ENCODE measurements around the gene NLE1.
"Not testable (repeated sequence)": the region's sequence is repeated elsewhere in the genome, so short reads cannot be mapped to it uniquely, and the experiment has no call there.

The NLE1 gene

DNA sequence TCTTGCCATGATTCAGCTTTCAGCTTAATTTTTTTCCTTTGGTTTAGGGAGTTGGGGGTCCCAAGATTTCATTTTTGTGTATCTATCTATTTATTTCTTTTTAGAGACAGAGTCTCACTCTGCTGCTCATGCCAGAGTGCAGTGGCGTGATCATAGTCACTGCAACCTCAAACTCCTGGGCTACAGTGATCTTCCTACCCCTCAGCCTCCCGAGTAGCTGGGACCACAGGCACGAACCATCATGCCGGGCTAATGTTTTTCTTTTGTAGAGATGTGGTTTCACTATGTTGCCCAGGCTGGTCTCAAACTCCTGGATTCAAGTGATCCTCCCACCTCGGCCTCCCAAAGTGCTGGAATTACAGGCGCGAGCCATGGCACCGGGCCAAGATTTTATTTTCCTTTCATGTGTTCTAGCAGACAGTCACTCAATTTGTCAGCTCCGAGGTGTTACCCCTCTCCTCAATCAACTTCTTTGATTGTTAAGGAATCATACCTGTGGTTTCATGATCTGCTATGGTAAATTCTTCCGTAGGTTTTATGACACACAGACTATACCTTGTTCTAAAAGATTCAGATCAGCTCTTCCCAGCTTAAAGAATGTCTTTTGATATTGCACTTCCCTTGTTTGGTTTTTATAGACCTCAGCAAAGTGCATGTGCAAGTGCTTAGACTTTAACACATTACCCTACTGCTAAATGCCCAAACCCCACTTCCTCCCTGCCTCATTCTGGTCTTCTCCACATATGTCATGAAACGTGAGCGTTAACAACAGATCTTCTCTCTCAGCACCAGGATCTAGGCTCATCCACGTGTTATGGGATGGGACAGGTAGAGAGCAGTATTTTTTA, 18.5 kb upstream of the NLE1 start:
- Mint-ChIP-seq H3K27ac (no peak overlapping the region), H3K9me3 (no peaks in the 10 kb centered on the region), H3K36me3 (ENCODE audit: low read depth) (no peaks in the 10 kb centered on the region)

DNA sequence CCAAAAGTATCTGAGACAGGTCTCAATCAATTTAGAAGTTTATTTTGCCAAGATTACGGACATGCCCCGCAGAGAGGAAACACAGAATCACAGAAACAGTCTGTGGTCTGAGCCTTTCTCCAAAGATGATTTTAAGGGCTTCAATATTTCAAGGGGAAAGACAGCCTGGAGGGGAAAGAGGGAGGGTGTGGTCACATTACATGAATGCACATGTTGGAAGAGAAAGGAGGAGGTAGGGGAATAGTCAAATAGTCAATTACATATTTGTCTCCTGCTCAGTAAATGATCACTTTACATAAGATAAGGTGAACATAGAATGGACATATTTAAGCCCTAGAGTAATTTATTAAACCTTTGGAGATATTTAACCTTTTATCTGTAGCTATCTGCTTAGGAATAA, 17.8 kb upstream of the NLE1 start:
- Mint-ChIP-seq H3K4me1 (no peaks in the 10 kb centered on the region), H3K27ac (no peak overlapping the region), H3K9me3 (no peaks in the 10 kb centered on the region), H3K27me3 (ENCODE audit: low read depth, poor library complexity) (peaks cover 34% of the 10 kb centered on the region), H3K36me3 (ENCODE audit: low read depth) (no peaks in the 10 kb centered on the region), H3K4me3 (no peak overlapping the region)
- TF ChIP-seq, protein P1, sequence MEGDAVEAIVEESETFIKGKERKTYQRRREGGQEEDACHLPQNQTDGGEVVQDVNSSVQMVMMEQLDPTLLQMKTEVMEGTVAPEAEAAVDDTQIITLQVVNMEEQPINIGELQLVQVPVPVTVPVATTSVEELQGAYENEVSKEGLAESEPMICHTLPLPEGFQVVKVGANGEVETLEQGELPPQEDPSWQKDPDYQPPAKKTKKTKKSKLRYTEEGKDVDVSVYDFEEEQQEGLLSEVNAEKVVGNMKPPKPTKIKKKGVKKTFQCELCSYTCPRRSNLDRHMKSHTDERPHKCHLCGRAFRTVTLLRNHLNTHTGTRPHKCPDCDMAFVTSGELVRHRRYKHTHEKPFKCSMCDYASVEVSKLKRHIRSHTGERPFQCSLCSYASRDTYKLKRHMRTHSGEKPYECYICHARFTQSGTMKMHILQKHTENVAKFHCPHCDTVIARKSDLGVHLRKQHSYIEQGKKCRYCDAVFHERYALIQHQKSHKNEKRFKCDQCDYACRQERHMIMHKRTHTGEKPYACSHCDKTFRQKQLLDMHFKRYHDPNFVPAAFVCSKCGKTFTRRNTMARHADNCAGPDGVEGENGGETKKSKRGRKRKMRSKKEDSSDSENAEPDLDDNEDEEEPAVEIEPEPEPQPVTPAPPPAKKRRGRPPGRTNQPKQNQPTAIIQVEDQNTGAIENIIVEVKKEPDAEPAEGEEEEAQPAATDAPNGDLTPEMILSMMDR (IDR thresholded peaks at IDR 0.05), result no peak
- no peak for DNase-seq

More for the DNA sequence above, 18.5 kb upstream of the NLE1 start:
- H3K4me3 Mint-ChIP-seq, result no peak overlapping the region
- TF ChIP-seq, protein P1 (IDR thresholded peaks at IDR 0.05), result no peak
- DNase-seq, result no peak
- H3K4me1 Mint-ChIP-seq, result no peaks in the 10 kb centered on the region
- peaks cover 39% of the 10 kb centered on the region for H3K27me3 Mint-ChIP-seq (ENCODE audit: low read depth, poor library complexity)

DNA sequence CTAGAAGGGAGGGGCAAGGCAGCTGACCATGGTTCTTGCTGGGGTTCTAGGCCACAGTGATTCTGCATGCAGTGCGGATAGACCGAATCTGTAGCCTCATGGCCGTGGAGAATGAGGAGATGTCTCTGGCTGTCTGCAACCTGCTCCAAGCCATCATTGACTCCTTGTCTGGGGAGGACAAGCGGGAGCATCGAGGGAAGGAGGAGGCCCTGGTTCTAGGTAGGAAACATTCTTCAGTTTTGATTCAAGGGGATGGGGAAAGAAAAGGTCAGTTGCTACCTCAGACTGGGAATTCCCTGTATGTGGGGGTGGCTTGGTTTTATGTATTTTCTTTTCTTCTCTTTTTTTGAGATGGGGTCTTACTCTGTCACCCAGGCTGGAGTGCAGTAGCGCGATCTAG, 13.1 kb upstream of the NLE1 start:
- no peaks in the 10 kb centered on the region for H3K9me3 Mint-ChIP-seq
- H3K27ac Mint-ChIP-seq, result no peak overlapping the region
- H3K4me1 Mint-ChIP-seq, result no peaks in the 10 kb centered on the region
- DNase-seq, result no peak
- TF ChIP-seq, protein P1 (IDR thresholded peaks at IDR 0.05), result no peak
- no peak overlapping the region for H3K4me3 Mint-ChIP-seq
- no peaks in the 10 kb centered on the region for H3K36me3 Mint-ChIP-seq (ENCODE audit: low read depth)
- H3K27me3 Mint-ChIP-seq (ENCODE audit: low read depth, poor library complexity), result peaks cover 26% of the 10 kb centered on the region

DNA sequence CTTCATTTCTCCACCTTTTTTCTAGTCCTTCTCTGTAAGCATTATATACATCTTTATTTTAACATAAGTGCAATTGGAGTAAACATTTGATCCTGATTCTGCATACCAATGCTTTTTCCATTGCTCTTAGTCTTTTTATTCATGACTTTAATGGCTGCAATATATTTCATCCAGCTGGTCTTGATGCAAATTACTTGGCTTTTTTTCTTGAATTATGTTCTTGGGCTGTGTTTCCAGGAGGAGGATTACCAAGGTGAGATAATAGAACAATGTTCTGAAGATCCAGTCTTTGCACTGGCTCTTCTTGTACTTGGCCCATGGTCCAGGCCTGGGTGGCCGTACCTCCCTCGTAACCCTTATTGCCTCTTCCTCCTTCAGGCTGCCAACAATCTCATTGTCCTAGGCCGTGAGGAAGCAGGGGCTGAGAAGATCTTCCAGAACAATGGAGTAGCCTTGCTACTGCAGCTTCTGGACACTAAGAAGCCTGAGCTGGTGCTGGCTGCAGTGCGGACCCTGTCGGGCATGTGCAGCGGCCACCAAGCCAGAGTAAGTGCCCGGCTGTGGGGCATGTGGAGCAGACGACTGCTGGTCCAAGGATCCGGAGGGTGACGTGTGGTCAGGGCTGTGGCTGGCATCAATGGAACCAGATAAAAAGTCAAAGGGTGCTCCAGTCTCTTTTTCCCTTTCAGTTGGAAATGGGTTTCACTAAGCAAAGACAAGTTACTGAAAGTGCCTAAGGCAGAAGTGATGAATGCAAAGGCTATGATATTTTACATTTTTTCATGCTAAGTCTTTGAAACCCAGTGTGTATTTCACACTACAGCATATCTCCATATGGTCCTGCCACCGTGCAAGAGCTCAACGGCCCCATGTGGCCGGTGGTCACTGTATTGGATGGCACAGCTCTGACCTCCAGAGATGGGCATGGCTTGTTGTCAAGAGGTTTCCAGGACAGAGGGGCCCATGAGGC, 12.4 kb upstream of the NLE1 start:
- TF ChIP-seq, protein P1 (IDR thresholded peaks at IDR 0.05), result no peak
- no peak for DNase-seq
- no peak overlapping the region for H3K27ac Mint-ChIP-seq
- peaks cover 23% of the 10 kb centered on the region for H3K27me3 Mint-ChIP-seq (ENCODE audit: low read depth, poor library complexity)
- H3K4me3 Mint-ChIP-seq, result no peak overlapping the region
- no peaks in the 10 kb centered on the region for H3K36me3 Mint-ChIP-seq (ENCODE audit: low read depth)
- no peaks in the 10 kb centered on the region for H3K9me3 Mint-ChIP-seq
- H3K4me1 Mint-ChIP-seq, result no peaks in the 10 kb centered on the region

DNA sequence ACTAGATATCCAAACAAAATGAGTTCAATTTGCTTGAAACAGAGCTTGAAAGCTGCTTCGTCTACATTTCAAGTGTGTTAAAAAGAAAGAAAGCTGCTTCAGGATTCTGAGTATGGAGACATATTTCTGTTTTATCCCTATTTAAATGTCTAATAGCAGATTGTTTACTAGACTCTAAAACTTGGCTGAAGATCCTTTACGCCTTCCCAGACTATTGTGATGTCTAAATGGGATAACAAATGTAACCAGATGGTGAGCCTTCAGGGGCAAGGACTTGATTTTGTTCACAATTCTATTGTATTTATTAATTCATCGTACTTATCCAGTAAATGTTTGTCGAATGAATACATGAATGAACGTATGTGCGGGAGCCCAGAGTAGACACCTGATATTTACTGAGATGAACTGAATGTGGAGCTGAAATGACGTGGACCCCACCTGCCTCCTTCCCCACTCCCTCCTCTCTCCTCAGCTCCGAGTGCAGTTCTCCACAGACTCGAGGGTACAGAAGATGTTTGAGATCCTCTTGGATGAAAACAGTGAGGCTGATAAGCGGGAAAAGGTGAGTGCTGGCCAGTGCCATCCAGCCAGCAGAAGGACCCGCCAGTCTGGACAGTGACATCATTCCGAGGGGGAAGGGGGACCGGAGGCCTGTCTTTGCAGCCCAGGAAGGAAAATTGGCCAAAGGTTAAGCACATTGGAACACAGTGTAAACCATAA, 10.5 kb upstream of the NLE1 start:
- H3K9me3 Mint-ChIP-seq, result no peaks in the 10 kb centered on the region
- peak overlapping the region; percentile 78 for H3K27ac Mint-ChIP-seq
- H3K4me3 Mint-ChIP-seq, result no peak overlapping the region
- H3K4me1 Mint-ChIP-seq, result peaks cover 10% of the 10 kb centered on the region
- peaks cover 17% of the 10 kb centered on the region for H3K27me3 Mint-ChIP-seq (ENCODE audit: low read depth, poor library complexity)
- H3K36me3 Mint-ChIP-seq (ENCODE audit: low read depth), result no peaks in the 10 kb centered on the region
- TF ChIP-seq, protein P1 (IDR thresholded peaks at IDR 0.05), result no peak
- no peak for DNase-seq

DNA sequence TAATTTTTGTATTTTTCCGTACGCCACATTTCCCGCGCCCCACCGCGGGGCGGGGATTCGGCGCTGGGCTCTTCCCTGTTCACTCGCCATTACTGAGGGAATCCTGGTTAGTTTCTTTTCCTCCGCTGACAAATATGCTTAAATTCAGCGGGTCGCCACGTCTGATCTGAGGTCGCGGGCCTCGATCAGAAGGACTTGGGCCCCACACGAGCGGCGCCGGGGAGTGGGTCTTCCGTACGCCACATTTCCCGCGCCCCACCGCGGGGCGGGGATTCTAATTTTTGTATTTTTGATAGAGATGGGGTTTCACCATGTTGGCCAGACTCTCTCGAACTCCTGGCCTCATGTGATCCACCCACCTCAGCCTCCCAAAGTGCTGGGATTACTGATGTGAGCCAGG, 9.0 kb upstream of the NLE1 start:
- DNase-seq; H3K36me3 Mint-ChIP-seq (ENCODE audit: low read depth): not testable (repeated sequence)
- peaks cover 17% of the 10 kb centered on the region for H3K4me1 Mint-ChIP-seq

More for the DNA sequence above, 9.0 kb upstream of the NLE1 start:
- not testable (repeated sequence) for H3K4me3 Mint-ChIP-seq, H3K27ac Mint-ChIP-seq, H3K9me3 Mint-ChIP-seq
- peaks cover 18% of the 10 kb centered on the region for H3K27me3 Mint-ChIP-seq (ENCODE audit: low read depth, poor library complexity)
